Suprapubic skin (tissue), 3 donors: ENCODE data around the gene CRACR2B.

ENCODE experiments used
- POLR2AphosphoS5 ChIP-seq, 3 donors: sonication (generic); formaldehyde crosslinking; IDR thresholded peaks; one replicate each; pipeline ENCODE4 v1.6.1; 2017; ENCODE audit warnings: antibody characterized with exemption in 3 of 3
- TF ChIP-seq, protein P1 (sequence below), 2 donors: fragments of 200-600 bp in 1 of 2; fragments of 450-650 bp in 1 of 2; sonication (generic) in 1 of 2; IDR thresholded peaks; one replicate each; pipeline ENCODE4 v1.5.1; 2016 to 2019; ENCODE audit warnings: antibody characterized with exemption in 2 of 2, mild to moderate bottlenecking in 1 of 2, moderate library complexity in 1 of 2

DNA sequence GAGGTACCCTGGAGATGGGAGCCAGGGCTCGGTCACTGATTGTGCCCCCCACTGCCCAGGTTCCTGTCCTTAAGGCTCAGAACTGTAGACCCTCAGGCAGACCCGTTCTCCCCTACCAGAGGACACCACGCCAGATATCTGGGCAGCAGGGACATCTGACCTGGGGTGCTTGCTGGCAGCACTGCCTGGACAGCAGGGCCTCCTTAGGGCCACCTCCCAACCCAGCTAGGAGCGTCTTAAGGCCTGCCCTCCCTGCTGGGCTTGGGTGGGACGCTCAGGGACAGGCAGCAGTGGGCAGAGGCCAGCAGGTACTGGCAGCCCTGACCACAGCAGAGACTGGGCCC is 11.5 kb downstream of the CRACR2B start:
- TF ChIP-seq, protein P1, sequence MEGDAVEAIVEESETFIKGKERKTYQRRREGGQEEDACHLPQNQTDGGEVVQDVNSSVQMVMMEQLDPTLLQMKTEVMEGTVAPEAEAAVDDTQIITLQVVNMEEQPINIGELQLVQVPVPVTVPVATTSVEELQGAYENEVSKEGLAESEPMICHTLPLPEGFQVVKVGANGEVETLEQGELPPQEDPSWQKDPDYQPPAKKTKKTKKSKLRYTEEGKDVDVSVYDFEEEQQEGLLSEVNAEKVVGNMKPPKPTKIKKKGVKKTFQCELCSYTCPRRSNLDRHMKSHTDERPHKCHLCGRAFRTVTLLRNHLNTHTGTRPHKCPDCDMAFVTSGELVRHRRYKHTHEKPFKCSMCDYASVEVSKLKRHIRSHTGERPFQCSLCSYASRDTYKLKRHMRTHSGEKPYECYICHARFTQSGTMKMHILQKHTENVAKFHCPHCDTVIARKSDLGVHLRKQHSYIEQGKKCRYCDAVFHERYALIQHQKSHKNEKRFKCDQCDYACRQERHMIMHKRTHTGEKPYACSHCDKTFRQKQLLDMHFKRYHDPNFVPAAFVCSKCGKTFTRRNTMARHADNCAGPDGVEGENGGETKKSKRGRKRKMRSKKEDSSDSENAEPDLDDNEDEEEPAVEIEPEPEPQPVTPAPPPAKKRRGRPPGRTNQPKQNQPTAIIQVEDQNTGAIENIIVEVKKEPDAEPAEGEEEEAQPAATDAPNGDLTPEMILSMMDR (IDR thresholded peaks at IDR 0.05): no peak
- no peak for TF ChIP-seq POLR2AphosphoS5 (IDR thresholded peaks at IDR 0.05)
